HG02623 (cell line): Measurements from ENCODE around the gene RASAL2.
"Not testable (repeated sequence)": the region's sequence is repeated elsewhere in the genome, so short reads cannot be mapped to it uniquely, and the experiment has no call there.

Experiments used
- ATAC-seq: cut with Tn5 transposase; IDR thresholded peaks from one replicate; pipeline ENCODE4 v1.9.1; 2021; ENCODE audit warnings: moderate library complexity; ENCODE audit not compliant: unreplicated experiment

The RASAL2 gene

GRCh38 chr1:178151831-178152230 is 57.9 kb downstream of the RASAL2 start:
- ATAC-seq: no peak

- ATAC-seq: no peak
Measured at GRCh38 chr1:178155481-178156255, 61.8 kb downstream of the RASAL2 start.

GRCh38 chr1:178160736-178161475 is 67.0 kb downstream of the RASAL2 start:
- ATAC-seq: no peak

- no peak for ATAC-seq
Measured at GRCh38 chr1:178161516-178161915, 67.6 kb downstream of the RASAL2 start.

- ATAC-seq: no peak
Measured at GRCh38 chr1:178165196-178165595, 71.3 kb downstream of the RASAL2 start.

GRCh38 chr1:178166429-178167024 is 72.6 kb downstream of the RASAL2 start:
- ATAC-seq: no peak

- ATAC-seq: no peak
Measured at GRCh38 chr1:178168536-178168935, 74.6 kb downstream of the RASAL2 start.

GRCh38 chr1:178169649-178170048 is 75.7 kb downstream of the RASAL2 start:
- no peak for ATAC-seq

GRCh38 chr1:178172939-178173338 is 79.0 kb downstream of the RASAL2 start:
- no peak for ATAC-seq

- no peak for ATAC-seq
Measured at GRCh38 chr1:178174539-178174938, 80.6 kb downstream of the RASAL2 start.

GRCh38 chr1:178180405-178180804 is 86.5 kb downstream of the RASAL2 start:
- no peak for ATAC-seq

- ATAC-seq: no peak
Measured at GRCh38 chr1:178183796-178184195, 89.9 kb downstream of the RASAL2 start.

GRCh38 chr1:178188306-178188705 is 94.4 kb downstream of the RASAL2 start:
- ATAC-seq: no peak

- ATAC-seq: peak; percentile 58
Measured at GRCh38 chr1:178189814-178190213, 95.9 kb downstream of the RASAL2 start.

GRCh38 chr1:178190881-178191280 is 97.0 kb downstream of the RASAL2 start:
- ATAC-seq: no peak

- no peak for ATAC-seq
Measured at GRCh38 chr1:178192686-178193085, 98.8 kb downstream of the RASAL2 start.

GRCh38 chr1:178196631-178197030 is 102.7 kb downstream of the RASAL2 start:
- no peak for ATAC-seq

GRCh38 chr1:178202095-178202494 is 108.2 kb downstream of the RASAL2 start:
- ATAC-seq: not testable (repeated sequence)

GRCh38 chr1:178202546-178202945 is 108.6 kb downstream of the RASAL2 start:
- not testable (repeated sequence) for ATAC-seq

- ATAC-seq: not testable (repeated sequence)
Measured at GRCh38 chr1:178208269-178208856, 114.5 kb downstream of the RASAL2 start.

- ATAC-seq: no peak
Measured at GRCh38 chr1:178209935-178210334, 116.0 kb downstream of the RASAL2 start.
